AG10803 (cell line): ENCODE measurements around the gene DNAJC30.

ENCODE experiments used
- DNase-seq: peaks from one replicate; pipeline ENCODE4 v3.0.0; 2010; ENCODE audit warnings: low read depth
- H3K4me3 ChIP-seq: 2 replicates; pipeline ENCODE4 v1.5.1; 2011; ENCODE audit warnings: mild to moderate bottlenecking, low read length, control low read depth
- TF ChIP-seq, protein P1 (sequence below): conservative IDR thresholded peaks from 2 replicates; pipeline ENCODE4 v1.5.1; 2011; ENCODE audit warnings: mild to moderate bottlenecking, low read length, control low read depth, inconsistent platforms

DNAJC30 gene

DNA sequence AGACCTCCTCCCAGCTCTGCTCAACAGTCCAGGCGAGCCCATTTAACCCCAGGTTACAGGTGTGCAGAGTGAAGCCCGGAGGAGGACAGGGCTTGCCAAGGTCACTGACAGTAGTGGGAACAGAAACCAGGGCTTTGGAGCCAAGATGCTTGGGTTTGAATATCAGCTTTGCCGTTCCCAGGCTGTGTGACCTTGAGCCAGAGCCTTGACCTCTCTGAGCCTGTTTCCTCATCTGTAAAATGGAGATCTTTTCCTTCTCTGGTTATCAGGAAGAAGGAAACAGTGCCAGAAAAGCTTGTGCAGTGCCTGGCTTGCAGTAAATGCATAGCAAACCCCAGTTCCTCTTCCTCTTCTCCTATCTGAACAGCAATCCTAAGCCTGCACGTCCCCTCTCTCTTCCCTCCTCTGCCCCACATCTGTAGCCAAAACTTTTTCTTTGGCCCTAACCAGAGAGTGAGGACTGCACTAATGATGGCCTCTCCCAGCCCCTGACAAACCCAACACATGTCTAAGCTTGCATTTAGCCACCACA, 37.5 kb downstream of the DNAJC30 start:
- H3K4me3 ChIP-seq, result no peak overlapping the region
- TF ChIP-seq, protein P1, sequence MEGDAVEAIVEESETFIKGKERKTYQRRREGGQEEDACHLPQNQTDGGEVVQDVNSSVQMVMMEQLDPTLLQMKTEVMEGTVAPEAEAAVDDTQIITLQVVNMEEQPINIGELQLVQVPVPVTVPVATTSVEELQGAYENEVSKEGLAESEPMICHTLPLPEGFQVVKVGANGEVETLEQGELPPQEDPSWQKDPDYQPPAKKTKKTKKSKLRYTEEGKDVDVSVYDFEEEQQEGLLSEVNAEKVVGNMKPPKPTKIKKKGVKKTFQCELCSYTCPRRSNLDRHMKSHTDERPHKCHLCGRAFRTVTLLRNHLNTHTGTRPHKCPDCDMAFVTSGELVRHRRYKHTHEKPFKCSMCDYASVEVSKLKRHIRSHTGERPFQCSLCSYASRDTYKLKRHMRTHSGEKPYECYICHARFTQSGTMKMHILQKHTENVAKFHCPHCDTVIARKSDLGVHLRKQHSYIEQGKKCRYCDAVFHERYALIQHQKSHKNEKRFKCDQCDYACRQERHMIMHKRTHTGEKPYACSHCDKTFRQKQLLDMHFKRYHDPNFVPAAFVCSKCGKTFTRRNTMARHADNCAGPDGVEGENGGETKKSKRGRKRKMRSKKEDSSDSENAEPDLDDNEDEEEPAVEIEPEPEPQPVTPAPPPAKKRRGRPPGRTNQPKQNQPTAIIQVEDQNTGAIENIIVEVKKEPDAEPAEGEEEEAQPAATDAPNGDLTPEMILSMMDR, result no peak
- no peak for DNase-seq

DNA sequence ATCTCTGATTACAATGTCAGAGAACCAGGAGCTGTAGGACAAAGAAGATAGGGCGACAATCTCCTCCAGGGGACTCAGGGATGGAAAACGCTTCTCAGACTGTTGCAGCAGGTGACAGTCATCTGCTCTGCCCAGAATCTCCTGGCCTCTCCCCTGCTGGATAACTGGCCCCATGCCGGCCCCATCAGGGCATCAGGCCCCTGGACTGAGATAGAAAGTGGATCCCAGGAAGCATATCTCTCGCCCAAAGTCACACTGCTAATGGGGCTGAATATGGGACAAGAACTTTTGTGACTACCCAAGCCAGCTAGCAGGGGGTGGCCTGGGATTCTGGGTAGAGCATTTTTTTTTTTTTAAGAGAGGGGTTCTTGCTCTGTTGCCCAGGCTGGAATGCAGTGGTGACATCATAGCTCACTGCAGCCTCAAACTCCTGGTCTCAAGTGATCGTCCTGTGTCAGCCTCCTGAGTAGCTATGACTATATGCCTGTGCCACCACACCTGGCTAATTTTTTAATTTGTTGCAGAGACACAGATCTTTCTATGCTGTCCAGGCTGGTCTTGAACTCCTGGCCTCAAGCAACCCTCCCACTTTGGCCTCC, 38.5 kb downstream of the DNAJC30 start:
- no peak for DNase-seq
- TF ChIP-seq, protein P1, result no peak

DNA sequence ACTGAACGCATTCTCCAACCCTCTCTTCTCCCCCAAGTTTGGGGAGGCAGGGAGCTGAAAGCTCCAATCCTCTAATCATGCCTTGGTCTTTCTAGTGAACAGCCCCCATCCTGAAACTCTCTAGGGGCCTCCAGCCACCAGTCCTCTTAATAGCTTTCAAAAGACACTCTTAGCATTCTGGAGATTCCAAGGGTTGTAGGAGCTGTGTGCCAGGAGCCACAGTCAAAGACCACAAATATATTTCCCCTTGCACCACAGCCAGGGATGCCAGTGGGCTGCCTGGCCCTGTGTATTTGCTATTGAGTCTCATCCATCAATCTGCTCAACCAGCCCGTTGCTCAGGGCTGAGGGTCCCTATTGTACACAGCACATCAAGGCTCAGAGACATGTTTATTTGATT, 40.4 kb downstream of the DNAJC30 start:
- no peak overlapping the region for H3K4me3 ChIP-seq
- peak; percentile 25 for DNase-seq
- TF ChIP-seq, protein P1, result no peak

More for the DNA sequence above, 38.5 kb downstream of the DNAJC30 start:
- H3K4me3 ChIP-seq, result no peak overlapping the region

DNA sequence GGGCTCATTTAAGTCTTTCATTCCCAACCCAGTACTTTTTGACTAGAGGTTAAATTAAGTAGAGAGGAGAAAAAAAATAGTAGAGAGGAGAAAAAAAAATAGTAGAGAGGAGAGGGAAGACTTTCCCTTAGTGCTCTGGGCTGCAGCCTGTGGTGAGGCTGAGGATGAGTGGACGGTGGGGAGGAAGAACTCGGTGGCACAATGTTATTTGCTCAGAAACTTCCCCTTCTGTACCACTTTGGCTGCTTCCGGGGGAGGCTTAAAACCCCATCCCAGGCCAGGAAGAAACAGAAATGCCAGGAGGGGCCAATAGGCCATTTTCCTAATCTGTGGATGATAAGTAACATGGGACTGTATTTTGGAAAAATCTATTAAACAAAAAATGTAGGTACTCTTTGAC, 44.3 kb downstream of the DNAJC30 start:
- no peak overlapping the region for H3K4me3 ChIP-seq
- TF ChIP-seq, protein P1, result no peak
- DNase-seq, result no peak

DNA sequence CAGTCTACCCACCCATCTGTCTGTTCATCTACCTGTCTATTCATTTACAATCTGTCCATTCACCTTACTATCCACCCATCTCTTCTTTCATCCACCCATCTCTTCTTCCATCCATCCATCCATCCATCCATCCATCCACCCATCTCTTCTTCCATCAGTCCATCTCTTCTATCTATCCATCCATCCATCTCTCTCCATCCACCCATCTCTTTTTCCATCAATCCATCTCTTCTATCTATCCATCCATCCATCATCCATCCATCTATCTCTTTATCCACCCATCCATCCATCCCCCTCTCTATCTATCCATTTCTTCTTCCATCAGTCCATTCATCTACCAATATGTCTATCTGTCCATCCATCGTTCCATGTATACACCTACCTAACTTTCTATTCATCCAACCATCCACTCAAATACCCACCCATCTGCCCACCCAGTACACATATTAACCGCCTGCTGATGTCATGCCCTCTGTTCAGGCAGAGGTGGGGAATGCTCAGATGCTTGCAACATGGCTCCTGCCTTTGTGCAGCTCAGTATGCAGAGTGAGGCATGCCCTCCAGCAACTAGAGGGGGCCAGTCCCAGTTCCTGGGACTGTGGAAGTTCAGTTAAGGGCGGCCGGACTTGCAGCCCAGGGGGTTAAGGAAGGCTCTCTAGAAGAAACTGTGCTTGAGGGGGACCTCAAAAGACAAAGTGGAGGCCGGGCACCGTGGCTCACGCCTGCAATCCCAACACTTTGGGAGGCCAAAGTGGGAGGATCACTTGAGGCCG, 47.6 kb downstream of the DNAJC30 start:
- H3K4me3 ChIP-seq, result no peak overlapping the region
- DNase-seq, result no peak
- TF ChIP-seq, protein P1, result no peak

DNA sequence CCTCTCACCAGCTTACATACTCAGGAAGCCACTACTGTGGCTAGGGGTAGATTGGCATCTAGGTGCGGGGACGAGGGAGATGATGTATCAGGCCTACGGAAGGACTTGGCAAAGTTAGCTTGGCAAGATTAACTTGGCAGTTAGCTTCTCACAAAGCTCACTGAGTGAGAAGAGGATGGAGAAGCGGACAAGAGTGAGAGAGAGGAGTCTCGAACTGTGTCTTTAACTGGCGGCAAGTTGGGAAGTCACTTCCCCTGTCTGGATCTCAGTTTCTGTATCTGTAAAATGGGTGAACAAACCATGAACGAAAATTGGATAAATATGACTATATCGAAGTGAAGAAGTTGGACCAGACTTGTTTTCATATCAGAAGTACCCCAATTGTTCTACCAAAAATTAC, 49.4 kb downstream of the DNAJC30 start:
- H3K4me3 ChIP-seq, result no peak overlapping the region
- DNase-seq, result no peak
- TF ChIP-seq, protein P1, result no peak

DNA sequence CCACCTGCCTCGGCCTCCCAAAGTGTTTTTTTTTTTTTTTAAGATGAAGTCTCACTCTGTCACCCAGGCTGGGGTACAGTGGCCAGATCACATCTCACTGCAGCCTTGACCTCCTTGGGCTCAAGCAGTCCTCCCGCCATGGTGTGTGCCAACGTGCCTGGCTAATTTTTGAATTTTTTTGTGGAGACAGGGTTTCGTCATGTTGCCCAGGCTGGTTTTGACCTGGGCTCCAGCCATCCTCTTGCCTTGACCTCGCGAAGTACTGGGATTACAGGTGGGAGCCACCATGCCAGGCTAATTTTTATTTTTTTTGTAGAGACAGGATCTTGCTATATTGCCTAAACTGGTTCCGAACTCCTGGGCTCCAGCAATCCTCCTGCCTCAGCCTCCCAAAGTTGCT, 49.9 kb downstream of the DNAJC30 start:
- H3K4me3 ChIP-seq, result no peak overlapping the region
- TF ChIP-seq, protein P1, result no peak
- no peak for DNase-seq
